ENCODE results near the gene GRIA1. TPM values are rescaled to one million over a fixed set of nuclear protein-coding genes. Genes with fewer than 3 reads are reported as not detected.

The GRIA1 gene
- total RNA-seq (2014; rRNA removed; shearing (Covaris generic); ENCODE audit: low replicate concordance), result not detected in 2 replicates

- Histone ChIP-seq H3K9me2 (replicated peaks; ENCODE audit: insufficient read depth, low read length) (no peaks in the 10 kb centered on the region), H3K9ac (ENCODE audit: low read length) (no peak within 1 kb of the TSS), H3K27ac (ENCODE audit: low read length) (no peak within 1 kb of the TSS), H3K4me3 (ENCODE audit: low read length) (no peak within 1 kb of the TSS), H3K4me2 (ENCODE audit: low read depth, low read length, poor library complexity, severe bottlenecking) (no peak within 1 kb of the TSS), H2AFZ (ENCODE audit: low read length) (no peak within 1 kb of the TSS), H3K27me3 (ENCODE audit: low read length) (no peaks in the 10 kb centered on the region), H3K4me1 (ENCODE audit: low read length) (no peaks in the 10 kb centered on the region), H3K79me2 (ENCODE audit: low read length) (no peaks in the 10 kb centered on the region), H3K36me3 (ENCODE audit: insufficient read depth, low read length) (no peaks in the 10 kb centered on the region), H4K20me1 (ENCODE audit: insufficient read depth, low read depth, low read length) (no peaks in the 10 kb centered on the region), H3K9me3 (ENCODE audit: low read length) (no peaks in the 10 kb centered on the region)
- no peak for DNase-seq
Observed at GRCh38 chr5:153490118-153491037, at the start of gene GRIA1. TSS of gene GRIA1 (plus strand) at chr5:153490670.

GRCh38 chr5:153445875-153446579, 44.4 kb upstream of the GRIA1 start:
- H3K79me2 ChIP-seq (ENCODE audit: low read length), result no peaks in the 10 kb centered on the region
- no peaks in the 10 kb centered on the region for H3K36me3 ChIP-seq (ENCODE audit: insufficient read depth, low read length)
- H3K4me1 ChIP-seq (ENCODE audit: low read length), result no peaks in the 10 kb centered on the region
- DNase-seq, result no peak
- H3K27ac ChIP-seq (ENCODE audit: low read length), result no peak overlapping the region
- H3K9me2 ChIP-seq (replicated peaks; ENCODE audit: insufficient read depth, low read length), result no peaks in the 10 kb centered on the region
- no peak overlapping the region for H3K4me2 ChIP-seq (ENCODE audit: low read depth, low read length, poor library complexity, severe bottlenecking)
- H3K9me3 ChIP-seq (ENCODE audit: low read length), result no peaks in the 10 kb centered on the region
- H3K27me3 ChIP-seq (ENCODE audit: low read length), result no peaks in the 10 kb centered on the region
- no peak overlapping the region for H2AFZ ChIP-seq (ENCODE audit: low read length)
- no peaks in the 10 kb centered on the region for H4K20me1 ChIP-seq (ENCODE audit: insufficient read depth, low read depth, low read length)
- no peak overlapping the region for H3K4me3 ChIP-seq (ENCODE audit: low read length)
- no peak overlapping the region for H3K9ac ChIP-seq (ENCODE audit: low read length)

- Histone ChIP-seq H3K9me3 (ENCODE audit: low read length) (no peaks in the 10 kb centered on the region), H3K9me2 (replicated peaks; ENCODE audit: insufficient read depth, low read length) (no peaks in the 10 kb centered on the region), H3K4me3 (ENCODE audit: low read length) (no peak overlapping the region), H2AFZ (ENCODE audit: low read length) (no peak overlapping the region), H3K36me3 (ENCODE audit: insufficient read depth, low read length) (no peaks in the 10 kb centered on the region), H3K4me1 (ENCODE audit: low read length) (no peaks in the 10 kb centered on the region), H3K27me3 (ENCODE audit: low read length) (no peaks in the 10 kb centered on the region), H3K4me2 (ENCODE audit: low read depth, low read length, poor library complexity, severe bottlenecking) (no peak overlapping the region), H4K20me1 (ENCODE audit: insufficient read depth, low read depth, low read length) (no peaks in the 10 kb centered on the region), H3K9ac (ENCODE audit: low read length) (no peak overlapping the region), H3K27ac (ENCODE audit: low read length) (no peak overlapping the region), H3K79me2 (ENCODE audit: low read length) (no peaks in the 10 kb centered on the region)
- no peak for DNase-seq
Observed at GRCh38 chr5:153447534-153447933, 42.9 kb upstream of the GRIA1 start.

GRCh38 chr5:153456354-153456753, 34.1 kb upstream of the GRIA1 start:
- H3K36me3 ChIP-seq (ENCODE audit: insufficient read depth, low read length), result no peaks in the 10 kb centered on the region
- no peaks in the 10 kb centered on the region for H3K4me1 ChIP-seq (ENCODE audit: low read length)
- H3K4me3 ChIP-seq (ENCODE audit: low read length), result no peak overlapping the region

GRCh38 chr5:153456993-153457392, 33.5 kb upstream of the GRIA1 start:
- no peak for DNase-seq
- H3K4me2 ChIP-seq (ENCODE audit: low read depth, low read length, poor library complexity, severe bottlenecking), result no peak overlapping the region
- no peaks in the 10 kb centered on the region for H3K9me3 ChIP-seq (ENCODE audit: low read length)
- no peak overlapping the region for H3K4me3 ChIP-seq (ENCODE audit: low read length)
- H3K9ac ChIP-seq (ENCODE audit: low read length), result no peak overlapping the region
- H3K36me3 ChIP-seq (ENCODE audit: insufficient read depth, low read length), result no peaks in the 10 kb centered on the region
- no peaks in the 10 kb centered on the region for H4K20me1 ChIP-seq (ENCODE audit: insufficient read depth, low read depth, low read length)
- H3K27ac ChIP-seq (ENCODE audit: low read length), result no peak overlapping the region
- H3K4me1 ChIP-seq (ENCODE audit: low read length), result no peaks in the 10 kb centered on the region
- no peaks in the 10 kb centered on the region for H3K27me3 ChIP-seq (ENCODE audit: low read length)
- H2AFZ ChIP-seq (ENCODE audit: low read length), result no peak overlapping the region
- H3K79me2 ChIP-seq (ENCODE audit: low read length), result no peaks in the 10 kb centered on the region
- H3K9me2 ChIP-seq (replicated peaks; ENCODE audit: insufficient read depth, low read length), result no peaks in the 10 kb centered on the region

More at GRCh38 chr5:153456354-153456753, 34.1 kb upstream of the GRIA1 start:
- H4K20me1 ChIP-seq (ENCODE audit: insufficient read depth, low read depth, low read length), result no peaks in the 10 kb centered on the region
- H3K79me2 ChIP-seq (ENCODE audit: low read length), result no peaks in the 10 kb centered on the region
- H3K27ac ChIP-seq (ENCODE audit: low read length), result no peak overlapping the region
- DNase-seq, result no peak
- H3K9ac ChIP-seq (ENCODE audit: low read length), result no peak overlapping the region
- no peaks in the 10 kb centered on the region for H3K9me2 ChIP-seq (replicated peaks; ENCODE audit: insufficient read depth, low read length)
- H3K9me3 ChIP-seq (ENCODE audit: low read length), result no peaks in the 10 kb centered on the region
- H3K27me3 ChIP-seq (ENCODE audit: low read length), result no peaks in the 10 kb centered on the region
- H2AFZ ChIP-seq (ENCODE audit: low read length), result no peak overlapping the region
- H3K4me2 ChIP-seq (ENCODE audit: low read depth, low read length, poor library complexity, severe bottlenecking), result no peak overlapping the region

- Histone ChIP-seq H3K4me3 (ENCODE audit: low read length) (no peak overlapping the region), H2AFZ (ENCODE audit: low read length) (no peak overlapping the region), H3K27ac (ENCODE audit: low read length) (no peak overlapping the region), H3K4me1 (ENCODE audit: low read length) (no peaks in the 10 kb centered on the region), H3K9me3 (ENCODE audit: low read length) (no peaks in the 10 kb centered on the region), H3K79me2 (ENCODE audit: low read length) (no peaks in the 10 kb centered on the region), H3K27me3 (ENCODE audit: low read length) (no peaks in the 10 kb centered on the region), H3K36me3 (ENCODE audit: insufficient read depth, low read length) (no peaks in the 10 kb centered on the region), H4K20me1 (ENCODE audit: insufficient read depth, low read depth, low read length) (no peaks in the 10 kb centered on the region), H3K9ac (ENCODE audit: low read length) (no peak overlapping the region), H3K9me2 (replicated peaks; ENCODE audit: insufficient read depth, low read length) (no peaks in the 10 kb centered on the region), H3K4me2 (ENCODE audit: low read depth, low read length, poor library complexity, severe bottlenecking) (no peak overlapping the region)
- no peak for DNase-seq
Observed at GRCh38 chr5:153458268-153458667, 32.2 kb upstream of the GRIA1 start.

GRCh38 chr5:153459051-153459743, 31.3 kb upstream of the GRIA1 start:
- Histone ChIP-seq H3K4me3 (ENCODE audit: low read length) (no peak overlapping the region), H3K9me3 (ENCODE audit: low read length) (no peaks in the 10 kb centered on the region), H3K4me2 (ENCODE audit: low read depth, low read length, poor library complexity, severe bottlenecking) (no peak overlapping the region), H3K4me1 (ENCODE audit: low read length) (no peaks in the 10 kb centered on the region), H3K9ac (ENCODE audit: low read length) (no peak overlapping the region), H3K27me3 (ENCODE audit: low read length) (no peaks in the 10 kb centered on the region), H3K9me2 (replicated peaks; ENCODE audit: insufficient read depth, low read length) (no peaks in the 10 kb centered on the region), H3K36me3 (ENCODE audit: insufficient read depth, low read length) (no peaks in the 10 kb centered on the region), H4K20me1 (ENCODE audit: insufficient read depth, low read depth, low read length) (no peaks in the 10 kb centered on the region), H3K79me2 (ENCODE audit: low read length) (no peaks in the 10 kb centered on the region), H3K27ac (ENCODE audit: low read length) (no peak overlapping the region), H2AFZ (ENCODE audit: low read length) (no peak overlapping the region)
- no peak for DNase-seq

GRCh38 chr5:153460421-153460820, 30.0 kb upstream of the GRIA1 start:
- Histone ChIP-seq H3K27ac (ENCODE audit: low read length) (no peak overlapping the region), H3K9me2 (replicated peaks; ENCODE audit: insufficient read depth, low read length) (no peaks in the 10 kb centered on the region), H3K36me3 (ENCODE audit: insufficient read depth, low read length) (no peaks in the 10 kb centered on the region), H3K9ac (ENCODE audit: low read length) (no peak overlapping the region), H3K4me3 (ENCODE audit: low read length) (no peak overlapping the region), H4K20me1 (ENCODE audit: insufficient read depth, low read depth, low read length) (no peaks in the 10 kb centered on the region), H3K27me3 (ENCODE audit: low read length) (no peaks in the 10 kb centered on the region), H3K79me2 (ENCODE audit: low read length) (no peaks in the 10 kb centered on the region), H3K9me3 (ENCODE audit: low read length) (no peaks in the 10 kb centered on the region), H3K4me2 (ENCODE audit: low read depth, low read length, poor library complexity, severe bottlenecking) (no peak overlapping the region), H3K4me1 (ENCODE audit: low read length) (no peaks in the 10 kb centered on the region), H2AFZ (ENCODE audit: low read length) (no peak overlapping the region)
- DNase-seq, result no peak

Data from Karpas-422 (cell line).